GM18519 (cell line): ENCODE measurements around the gene CPN2.

Experiments used
- ATAC-seq: cut with Tn5 transposase; IDR thresholded peaks from one replicate; pipeline ENCODE4 v1.9.1; 2021; ENCODE audit warnings: mild to moderate bottlenecking, moderate library complexity; ENCODE audit not compliant: unreplicated experiment, low FRiP score

CPN2 gene

GRCh38 chr3:194382196-194382891, 31.2 kb upstream of the CPN2 start:
- ATAC-seq = no peak

GRCh38 chr3:194381460-194381875, 30.3 kb upstream of the CPN2 start:
- ATAC-seq = no peak

GRCh38 chr3:194380326-194380725, 29.2 kb upstream of the CPN2 start:
- no peak for ATAC-seq

GRCh38 chr3:194379651-194380050, 28.5 kb upstream of the CPN2 start:
- ATAC-seq = no peak

GRCh38 chr3:194379231-194379630, 28.1 kb upstream of the CPN2 start:
- no peak for ATAC-seq

GRCh38 chr3:194377708-194378107, 26.6 kb upstream of the CPN2 start:
- no peak for ATAC-seq

GRCh38 chr3:194376241-194376560, 25.1 kb upstream of the CPN2 start:
- ATAC-seq = no peak

- no peak for ATAC-seq
Observed at GRCh38 chr3:194375473-194376240, 24.5 kb upstream of the CPN2 start.

- ATAC-seq = no peak
Observed at GRCh38 chr3:194374935-194375334, 23.8 kb upstream of the CPN2 start.

GRCh38 chr3:194373899-194374298, 22.8 kb upstream of the CPN2 start:
- ATAC-seq = no peak

GRCh38 chr3:194373028-194373427, 21.9 kb upstream of the CPN2 start:
- ATAC-seq = no peak

- ATAC-seq = no peak
Observed at GRCh38 chr3:194370753-194371152, 19.6 kb upstream of the CPN2 start.

- no peak for ATAC-seq
Observed at GRCh38 chr3:194369522-194370279, 18.6 kb upstream of the CPN2 start, which contains the start of gene LRRC15. Gene LRRC15 (minus strand): TSS chr3:194369743. CDS start chr3:194361043, 8,700 bp downstream.

GRCh38 chr3:194368918-194369317, 17.8 kb upstream of the CPN2 start:
- ATAC-seq = no peak

- ATAC-seq = no peak
Observed at GRCh38 chr3:194367992-194368841, 17.1 kb upstream of the CPN2 start.

GRCh38 chr3:194365978-194366490, 14.9 kb upstream of the CPN2 start:
- ATAC-seq = no peak

GRCh38 chr3:194365526-194365925, 14.4 kb upstream of the CPN2 start:
- no peak for ATAC-seq

GRCh38 chr3:194364652-194365434, 13.7 kb upstream of the CPN2 start:
- no peak for ATAC-seq

- no peak for ATAC-seq
Observed at GRCh38 chr3:194364314-194364651, 13.2 kb upstream of the CPN2 start.

- no peak for ATAC-seq
Observed at GRCh38 chr3:194360568-194360967, 9.4 kb upstream of the CPN2 start.
